ENCODE data around the gene PIGU.

GRCh38 chr20:34638039-34638292 is 38.9 kb downstream of the PIGU start:
- TF ChIP-seq CTCF (IDR thresholded peaks at IDR 0.05; ENCODE audit: low read depth, low read length) (no peak), POLR2A (IDR thresholded peaks at IDR 0.05; ENCODE audit: extremely low read depth, insufficient read length) (no peak), MYC (IDR thresholded peaks at IDR 0.05; ENCODE audit: low read depth, low read length) (no peak), MAX (IDR thresholded peaks at IDR 0.05; ENCODE audit: low read depth, low read length) (no peak)
